ENCODE results near the gene IFT80. TPM values are rescaled to one million over a fixed set of nuclear protein-coding genes. Genes with fewer than 3 reads are reported as not detected.

IFT80 gene
- total RNA-seq: 25.0 and 40.9 TPM in 2 replicates
- 12.1 TPM for polyA plus RNA-seq (2012)

GRCh38 chr3:160399125-160400029, at the start of gene IFT80, which contains the start of gene SMC4:
IFT80 (minus strand) TSS chr3:160399225; CDS start chr3:160384600, 14,625 bp downstream.
SMC4 (plus strand) TSS chr3:160399650; CDS start chr3:160400827, 1,177 bp downstream.
- peak; percentile 97 for DNase-seq (ENCODE audit: low read depth)

DNA sequence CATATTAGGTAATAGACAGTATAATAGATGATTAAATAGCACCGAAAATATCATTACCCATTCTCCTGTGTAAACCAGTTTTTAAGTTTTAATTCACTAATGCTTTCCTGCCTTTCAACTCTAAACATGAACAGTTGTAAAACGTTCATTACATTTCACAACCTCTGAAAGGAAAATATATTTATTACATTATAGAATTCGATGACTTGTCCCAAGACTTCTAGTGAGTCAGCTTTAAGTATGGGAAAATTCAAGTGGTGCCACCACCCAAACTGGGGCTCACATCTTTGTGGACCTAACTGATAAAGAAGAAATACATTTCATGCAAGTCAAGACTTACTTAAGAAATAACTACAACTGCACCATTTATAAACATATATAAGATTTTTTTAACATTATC, 48.5 kb upstream of the IFT80 start:
- peak; percentile 20 for DNase-seq (ENCODE audit: low read depth)

GRCh38 chr3:160446522-160447056, 47.6 kb upstream of the IFT80 start:
- DNase-seq (ENCODE audit: low read depth): no peak

GRCh38 chr3:160445854-160446253, 46.8 kb upstream of the IFT80 start:
- no peak for DNase-seq (ENCODE audit: low read depth)

- no peak for DNase-seq (ENCODE audit: low read depth)
Measured at GRCh38 chr3:160444411-160444810, 45.4 kb upstream of the IFT80 start.

DNA sequence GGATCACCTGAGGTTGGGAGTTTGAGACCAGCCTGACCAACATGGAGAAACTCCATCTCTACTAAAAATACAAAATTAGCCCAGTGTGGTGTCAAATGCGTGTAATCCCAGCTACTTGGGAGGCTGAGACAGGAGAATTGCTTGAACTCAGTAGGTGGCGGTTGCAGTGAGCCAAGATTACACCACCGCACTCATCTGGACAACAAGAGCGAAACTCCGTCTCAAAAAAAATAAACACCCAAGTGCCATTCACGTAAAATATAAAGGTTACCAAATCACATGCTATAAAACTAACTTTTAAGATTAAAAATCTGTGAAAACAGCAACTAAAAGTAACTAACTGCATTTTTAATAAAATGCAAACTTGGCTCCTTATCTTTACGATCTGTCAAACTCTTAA, 41.7 kb upstream of the IFT80 start:
- DNase-seq (ENCODE audit: low read depth): no peak

DNA sequence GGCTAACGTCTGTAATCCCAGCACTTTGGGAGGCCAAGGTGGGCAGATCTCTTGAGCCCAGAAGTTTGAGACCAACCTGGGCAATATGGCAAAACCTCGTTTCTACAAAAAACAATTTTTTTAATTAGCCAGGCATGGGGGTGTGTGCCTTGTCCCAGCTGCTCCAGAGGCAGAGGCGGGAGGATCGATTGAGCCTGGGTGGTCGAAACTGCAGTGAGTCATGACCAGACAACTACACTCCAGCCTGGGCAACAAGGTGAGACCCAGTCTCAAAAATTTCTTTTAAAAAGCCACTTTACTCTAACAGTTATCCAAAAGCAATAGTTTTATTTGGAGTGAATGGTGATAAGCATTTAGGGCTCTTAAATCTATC, 38.0 kb upstream of the IFT80 start:
- no peak for DNase-seq (ENCODE audit: low read depth)

DNA sequence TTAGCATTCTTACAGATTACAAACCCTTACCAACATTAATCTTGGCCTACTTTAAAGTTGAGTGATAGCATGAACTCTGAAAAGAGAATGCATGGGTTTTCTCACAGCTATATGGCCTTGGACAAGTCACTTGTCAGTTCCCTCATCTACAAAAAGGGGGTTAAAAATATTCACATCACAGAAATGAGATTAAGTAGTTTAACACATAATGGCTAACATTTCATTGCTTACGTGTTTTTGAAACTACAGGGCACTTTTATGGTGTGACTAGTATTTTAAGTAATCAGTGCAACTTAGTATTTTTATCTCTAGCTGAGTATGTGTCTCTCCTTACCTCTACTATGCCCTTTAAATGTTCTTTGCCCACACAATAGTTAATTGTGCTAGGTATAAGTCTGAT, 36.7 kb upstream of the IFT80 start:
- DNase-seq (ENCODE audit: low read depth): no peak

DNA sequence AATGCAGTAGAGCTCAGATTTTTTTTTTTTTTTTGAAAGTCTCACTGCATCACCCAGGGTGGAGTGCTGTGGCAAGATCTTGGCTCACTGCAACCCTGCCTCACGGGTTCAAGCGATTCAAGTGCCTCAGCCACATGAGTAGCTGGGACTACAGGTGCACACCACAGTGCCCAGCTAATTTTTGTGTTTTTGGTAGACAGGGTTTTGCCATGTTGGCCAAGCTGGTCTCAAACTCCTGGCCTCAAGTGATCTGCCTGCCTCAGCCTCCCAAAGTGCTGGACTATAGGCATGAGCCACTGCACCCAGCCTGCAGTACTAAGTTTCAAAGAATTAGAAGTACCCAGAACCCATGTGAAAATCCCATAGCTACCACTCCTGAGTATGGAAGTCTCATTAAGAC, 36.1 kb upstream of the IFT80 start:
- no peak for DNase-seq (ENCODE audit: low read depth)

DNA sequence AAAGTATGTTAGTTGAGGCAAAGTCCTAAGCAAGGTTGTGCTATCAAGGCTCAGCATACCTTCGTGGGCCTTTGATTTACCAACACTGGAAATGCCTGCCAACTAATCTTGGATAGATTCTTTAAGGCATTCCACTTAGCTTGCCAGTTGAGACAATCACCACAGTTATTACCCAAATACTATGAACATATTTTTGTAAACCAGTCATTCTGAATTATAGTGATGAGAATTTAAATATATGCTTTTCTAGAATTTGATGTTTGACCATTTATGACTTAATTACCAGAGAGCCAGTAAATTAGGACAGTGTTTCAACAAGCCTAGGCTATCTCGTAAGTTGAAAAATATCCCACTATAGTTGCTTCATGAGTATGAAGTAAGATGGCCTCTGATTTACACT, 35.0 kb upstream of the IFT80 start:
- no peak for DNase-seq (ENCODE audit: low read depth)

- DNase-seq (ENCODE audit: low read depth): no peak
Measured at GRCh38 chr3:160427832-160428424, 28.9 kb upstream of the IFT80 start.

DNA sequence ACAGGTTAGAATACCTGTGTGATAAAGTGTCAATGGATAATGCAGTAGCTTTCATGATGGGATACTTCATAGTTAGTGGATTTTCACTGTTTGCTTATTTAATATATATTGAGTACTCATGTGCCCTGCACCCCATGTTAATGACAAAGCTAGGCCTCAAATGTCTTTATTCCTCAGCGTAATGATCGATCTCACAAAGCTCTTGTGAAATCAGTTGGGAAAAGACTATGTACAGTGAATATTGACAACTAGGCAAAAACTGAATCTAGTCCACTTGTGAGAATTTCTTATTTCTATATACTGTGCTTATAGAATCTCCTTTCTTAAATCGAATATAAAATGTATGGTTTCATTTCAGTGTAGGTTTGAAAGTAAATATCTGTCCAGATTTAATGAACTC, 18.3 kb upstream of the IFT80 start:
- no peak for DNase-seq (ENCODE audit: low read depth)

- DNase-seq (ENCODE audit: low read depth): peak; percentile 83
Measured at GRCh38 chr3:160413613-160414248, 14.7 kb upstream of the IFT80 start.

DNA sequence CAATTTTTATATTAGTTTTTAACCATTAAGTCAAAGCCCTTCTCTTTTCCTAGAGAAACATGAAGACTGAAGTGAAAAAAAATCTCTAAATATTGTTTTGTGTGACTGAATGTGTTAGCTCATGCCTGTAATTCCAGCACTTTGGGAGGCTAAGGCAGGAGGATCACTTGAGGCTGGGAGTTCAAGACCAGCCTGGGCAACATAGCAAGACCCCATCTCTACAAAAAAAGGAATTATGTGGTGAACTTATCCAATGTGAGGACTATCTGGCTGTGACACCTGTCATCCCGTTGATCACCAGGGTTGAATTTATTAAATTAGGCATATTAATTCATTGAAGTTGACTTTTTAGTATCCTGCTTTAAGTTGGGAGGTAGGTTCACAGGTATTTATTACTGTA, 13.5 kb upstream of the IFT80 start:
- DNase-seq (ENCODE audit: low read depth): no peak

DNA sequence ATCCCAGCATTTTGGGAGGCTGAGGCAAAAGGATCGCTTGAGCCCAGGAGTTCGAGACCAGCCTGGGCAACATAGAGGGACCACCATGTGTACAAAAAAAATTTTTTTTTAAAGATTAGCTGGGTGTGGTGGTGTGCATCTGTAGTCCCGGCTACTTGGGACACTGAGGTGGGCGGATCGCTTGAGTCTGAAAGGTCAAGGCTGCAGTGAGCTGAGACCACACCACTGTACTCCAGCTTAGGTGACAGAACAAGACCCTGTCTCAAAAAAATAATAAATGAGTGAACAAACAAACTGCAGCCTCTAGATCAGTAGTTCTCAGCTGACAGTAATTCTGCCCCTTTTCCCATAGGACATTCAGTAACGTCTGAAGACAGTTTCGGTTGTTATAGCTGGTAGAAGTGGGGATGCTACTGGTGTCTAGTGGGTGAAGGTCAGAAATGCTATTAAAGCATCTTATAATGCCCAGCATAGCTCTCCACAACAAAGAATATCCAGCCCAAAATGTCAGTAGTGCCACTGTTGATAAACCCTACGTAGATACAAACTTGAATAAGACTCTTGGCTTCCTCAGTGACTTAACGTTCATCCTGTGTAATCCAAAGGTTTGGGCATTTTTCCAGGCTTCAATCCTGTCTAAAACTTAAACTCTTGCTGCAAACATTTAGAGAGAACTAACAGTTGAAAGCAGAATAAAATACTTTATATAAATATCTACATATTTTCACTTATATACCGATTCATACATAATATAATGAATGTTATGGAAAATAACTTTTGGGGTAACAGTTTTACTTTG, 11.0 kb upstream of the IFT80 start:
- DNase-seq (ENCODE audit: low read depth): no peak

DNA sequence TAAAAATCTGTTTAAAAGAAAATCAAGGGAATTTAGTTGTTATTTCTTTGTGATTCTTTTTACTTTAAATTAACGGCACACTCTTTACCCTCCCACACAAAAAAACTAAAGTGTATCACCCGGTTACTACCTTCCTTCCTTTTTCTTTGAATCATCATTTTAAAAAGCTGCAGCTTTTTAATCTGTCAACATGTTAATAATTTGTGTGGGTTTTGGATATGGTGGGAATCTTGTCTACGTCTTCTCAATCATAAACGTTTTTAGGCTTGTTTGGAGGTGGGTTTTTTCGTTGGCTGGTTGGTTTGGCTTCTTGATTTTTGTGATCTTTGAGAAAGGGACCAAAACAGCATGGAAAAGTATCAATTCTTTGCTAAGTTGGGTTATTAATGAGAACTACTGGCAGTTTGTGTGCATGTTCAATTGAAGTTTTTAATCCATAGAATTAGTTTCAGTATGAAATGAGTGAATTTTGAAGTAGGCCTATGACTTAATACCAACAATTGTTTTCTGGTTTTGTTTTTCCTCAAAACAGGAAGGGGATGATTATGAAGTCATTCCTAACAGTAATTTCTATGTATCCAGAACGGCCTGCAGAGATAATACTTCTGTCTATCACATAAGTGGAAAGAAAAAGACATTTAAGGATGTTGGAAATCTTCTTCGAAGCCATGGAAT, 4.9 kb upstream of the IFT80 start:
- DNase-seq (ENCODE audit: low read depth): peak; percentile 51

DNA sequence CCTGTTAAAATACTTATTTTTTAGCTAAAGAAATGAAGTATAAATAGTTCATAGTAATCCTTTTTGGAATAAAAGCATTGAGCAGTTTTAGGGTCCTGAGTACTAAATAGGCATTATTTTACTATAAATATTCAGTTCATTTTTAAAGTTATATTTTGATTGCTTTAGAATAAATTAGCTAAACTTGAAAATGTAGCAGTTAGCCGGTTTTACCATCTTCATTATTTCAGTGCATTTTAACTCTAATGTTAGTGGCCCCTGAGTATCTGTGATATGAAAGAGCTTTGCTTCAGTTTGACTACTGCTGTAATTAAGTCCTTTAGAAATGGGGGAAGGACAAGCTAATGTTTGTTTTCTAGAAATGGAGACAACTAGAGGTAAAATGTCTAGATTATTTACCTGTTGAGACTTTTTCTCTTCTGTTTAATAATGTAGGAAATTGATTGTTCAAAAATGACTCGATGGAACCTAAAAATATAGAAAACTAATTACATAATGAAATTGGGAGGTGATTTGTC, 4.1 kb upstream of the IFT80 start:
- DNase-seq (ENCODE audit: low read depth): peak; percentile 48

DNA sequence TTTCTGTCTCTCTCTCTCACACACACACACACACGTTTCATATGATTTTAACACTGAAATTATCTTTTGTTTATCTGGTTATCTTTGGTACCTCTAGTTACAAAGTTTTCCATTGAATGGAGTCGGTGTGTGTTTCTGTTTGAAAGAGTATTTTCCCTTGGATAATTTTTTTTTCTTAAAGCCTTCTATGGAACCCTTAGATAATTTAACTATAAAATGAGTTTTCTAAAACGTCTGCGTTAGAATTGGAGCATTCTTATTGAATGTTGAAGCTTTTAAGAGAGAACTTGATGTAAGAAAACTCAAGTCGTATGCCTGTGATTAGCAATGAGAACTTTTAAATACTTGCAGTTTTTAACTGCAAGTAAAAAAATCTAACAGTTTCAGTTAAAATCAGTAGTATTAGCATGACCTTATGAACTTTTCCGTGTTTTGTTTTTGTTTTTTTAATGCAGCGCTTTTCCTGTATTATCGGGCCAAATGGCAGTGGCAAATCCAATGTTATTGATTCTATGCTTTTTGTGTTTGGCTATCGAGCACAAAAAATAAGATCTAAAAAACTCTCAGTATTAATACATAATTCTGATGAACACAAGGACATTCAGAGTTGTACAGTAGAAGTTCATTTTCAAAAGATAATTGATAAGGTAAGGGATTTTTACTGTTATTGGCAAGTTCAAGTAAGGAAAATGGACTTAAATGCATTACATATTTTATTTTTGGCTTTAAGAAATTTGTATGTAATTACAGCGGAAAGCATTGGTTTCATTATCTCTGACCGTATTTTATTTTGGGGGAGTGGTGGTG, 3.4 kb upstream of the IFT80 start:
- DNase-seq (ENCODE audit: low read depth): peak; percentile 44

All from myocyte (in vitro differentiated cells).